ENCODE data around the gene IL17REL. TPM values are rescaled to one million over a fixed set of nuclear protein-coding genes. Genes with fewer than 3 reads are reported as not detected.
A peak's percentile ranks its signal among the peaks of the same experiment; 100 is the strongest.

Gene IL17REL
- total RNA-seq, 4 donors from 2014 or later = 0.12 to 0.26 TPM; not detected in 2

GRCh38 chr22:49955581-49956417 is 56.8 kb downstream of the IL17REL start:
- peaks cover 0 to 3% of the 10 kb centered on the region in 2 donors for H3K4me1 ChIP-seq
- no peaks in the 10 kb centered on the region for H3K36me3 ChIP-seq
- no peaks in the 10 kb centered on the region for H3K27me3 ChIP-seq
- TF ChIP-seq, protein P1, sequence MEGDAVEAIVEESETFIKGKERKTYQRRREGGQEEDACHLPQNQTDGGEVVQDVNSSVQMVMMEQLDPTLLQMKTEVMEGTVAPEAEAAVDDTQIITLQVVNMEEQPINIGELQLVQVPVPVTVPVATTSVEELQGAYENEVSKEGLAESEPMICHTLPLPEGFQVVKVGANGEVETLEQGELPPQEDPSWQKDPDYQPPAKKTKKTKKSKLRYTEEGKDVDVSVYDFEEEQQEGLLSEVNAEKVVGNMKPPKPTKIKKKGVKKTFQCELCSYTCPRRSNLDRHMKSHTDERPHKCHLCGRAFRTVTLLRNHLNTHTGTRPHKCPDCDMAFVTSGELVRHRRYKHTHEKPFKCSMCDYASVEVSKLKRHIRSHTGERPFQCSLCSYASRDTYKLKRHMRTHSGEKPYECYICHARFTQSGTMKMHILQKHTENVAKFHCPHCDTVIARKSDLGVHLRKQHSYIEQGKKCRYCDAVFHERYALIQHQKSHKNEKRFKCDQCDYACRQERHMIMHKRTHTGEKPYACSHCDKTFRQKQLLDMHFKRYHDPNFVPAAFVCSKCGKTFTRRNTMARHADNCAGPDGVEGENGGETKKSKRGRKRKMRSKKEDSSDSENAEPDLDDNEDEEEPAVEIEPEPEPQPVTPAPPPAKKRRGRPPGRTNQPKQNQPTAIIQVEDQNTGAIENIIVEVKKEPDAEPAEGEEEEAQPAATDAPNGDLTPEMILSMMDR (IDR thresholded peaks at IDR 0.05) = no peak
- TF ChIP-seq POLR2A (IDR thresholded peaks at IDR 0.05) = no peak
- H3K4me3 ChIP-seq = no peak overlapping the region
- intact Hi-C loops (cut with DNase I; ENCODE audit: low total_unique reads) = no loop called here
- no peaks in the 10 kb centered on the region for H3K9me3 ChIP-seq
- no peak overlapping the region for H3K27ac ChIP-seq
- DNase-seq = no peak

- Histone ChIP-seq H3K27me3 (no peaks in the 10 kb centered on the region), H3K9me3 (no peaks in the 10 kb centered on the region), H3K4me3 (no peak overlapping the region), H3K4me1 (peaks cover 0 to 3% of the 10 kb centered on the region in 2 donors), H3K36me3 (no peaks in the 10 kb centered on the region), H3K27ac (no peak overlapping the region)
- DNase-seq = no peak
- intact Hi-C loops (cut with DNase I; ENCODE audit: low total_unique reads) = no loop called here
- TF ChIP-seq POLR2A (IDR thresholded peaks at IDR 0.05) = no peak
- TF ChIP-seq, protein P1 (IDR thresholded peaks at IDR 0.05) = no peak
Measured at GRCh38 chr22:49954991-49955580, 57.5 kb downstream of the IL17REL start.

DNA sequence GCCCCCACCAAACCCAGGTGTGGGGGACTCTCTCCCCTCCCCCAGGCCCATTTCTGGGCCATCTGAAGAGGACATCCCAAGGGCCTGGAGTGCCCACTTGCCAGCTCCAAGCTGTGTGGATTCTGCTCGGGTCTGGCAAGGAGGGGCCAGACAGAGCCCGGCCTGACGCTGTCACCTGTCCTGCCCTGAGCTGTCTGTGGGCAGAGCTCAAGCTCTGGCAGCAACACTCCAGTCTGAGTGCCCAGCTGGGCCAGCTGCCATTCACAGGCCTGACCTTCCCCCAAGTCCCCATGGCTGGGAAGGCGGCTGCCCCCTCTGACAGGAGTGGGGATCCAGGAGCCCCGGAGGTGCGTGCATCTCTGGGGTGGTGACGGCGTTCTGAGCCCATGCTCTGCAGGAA is 58.2 kb downstream of the IL17REL start:
- H3K27me3 ChIP-seq = no peaks in the 10 kb centered on the region
- no peaks in the 10 kb centered on the region for H3K36me3 ChIP-seq
- peaks cover 0 to 3% of the 10 kb centered on the region in 2 donors for H3K4me1 ChIP-seq
- no peak overlapping the region for H3K4me3 ChIP-seq
- H3K27ac ChIP-seq = peak overlapping the region in 1 of 2 donors; percentile 49
- no peak for DNase-seq
- H3K9me3 ChIP-seq = no peaks in the 10 kb centered on the region
- intact Hi-C loops (cut with DNase I; ENCODE audit: low total_unique reads) = no loop called here
- TF ChIP-seq POLR2A (IDR thresholded peaks at IDR 0.05) = no peak
- TF ChIP-seq, protein P1 (IDR thresholded peaks at IDR 0.05) = no peak

DNA sequence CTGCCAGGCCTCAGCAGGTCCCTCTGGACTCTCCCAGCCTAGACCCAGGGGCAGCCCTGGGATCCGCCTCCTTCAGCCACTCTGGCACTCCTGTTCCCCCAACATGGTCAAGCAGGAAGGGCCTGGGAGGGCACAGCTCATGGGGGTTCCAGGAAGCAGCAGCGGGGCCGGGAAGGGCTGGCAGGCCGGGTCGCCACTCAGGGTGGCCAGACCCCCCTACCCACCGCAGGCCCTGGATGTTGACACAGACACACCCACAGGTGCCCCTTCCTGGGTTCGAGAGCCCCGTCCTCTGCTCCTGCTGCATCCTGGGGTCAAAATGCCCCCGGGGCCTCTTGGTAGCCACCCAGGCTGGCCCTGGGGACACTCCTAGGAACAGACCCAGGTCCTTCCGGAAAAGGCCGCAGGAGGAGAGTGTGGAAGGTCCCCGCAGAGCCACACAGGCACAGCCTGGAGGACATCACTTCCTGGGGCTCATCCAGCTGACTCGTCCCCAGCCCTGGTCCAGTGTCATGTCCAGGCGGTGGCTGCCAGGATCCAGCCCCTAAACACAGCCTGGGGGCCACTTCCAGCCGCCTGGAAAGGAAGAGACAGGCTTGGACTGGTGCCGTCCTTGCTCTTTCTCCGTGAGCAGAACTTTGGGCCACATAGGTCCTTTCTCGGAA is 58.8 kb downstream of the IL17REL start:
- H3K27ac ChIP-seq = peak overlapping the region; percentile 26 to 49
- H3K36me3 ChIP-seq = no peaks in the 10 kb centered on the region
- TF ChIP-seq POLR2A (IDR thresholded peaks at IDR 0.05) = no peak
- TF ChIP-seq, protein P1 (IDR thresholded peaks at IDR 0.05) = no peak
- DNase-seq = no peak
- H3K4me1 ChIP-seq = peaks cover 0 to 3% of the 10 kb centered on the region in 2 donors
- no peaks in the 10 kb centered on the region for H3K9me3 ChIP-seq
- intact Hi-C loops (cut with DNase I; ENCODE audit: low total_unique reads) = no loop called here
- no peak overlapping the region for H3K4me3 ChIP-seq
- H3K27me3 ChIP-seq = no peaks in the 10 kb centered on the region
